Peyer's patch (tissue), 4 donors: Measurements from ENCODE around the gene CTAG1B. TPM values are rescaled to one million over a fixed set of nuclear protein-coding genes. Genes with fewer than 3 reads are reported as not detected.

Source experiments
- DNase-seq, 3 donors: peaks; one replicate each; pipeline ENCODE4 v3.0.0-alpha.2; 2017 to 2019
- H3K27ac ChIP-seq, 4 donors: fragments of 200-600 bp; sonication (generic); one replicate each; pipeline ENCODE4 v1.5.1; 2016 to 2019
- H3K27me3 ChIP-seq, 2 donors: fragments of 200-600 bp; sonication (generic); one replicate each; pipeline ENCODE4 v1.5.1; 2019
- H3K36me3 ChIP-seq, 3 donors: fragments of 200-600 bp; sonication (generic); one replicate each; pipeline ENCODE4 v1.5.1; 2016 to 2019
- H3K4me1 ChIP-seq, 4 donors: fragments of 200-600 bp; sonication (generic); one replicate each; pipeline ENCODE4 v1.5.1; 2016 to 2019
- H3K4me3 ChIP-seq, 4 donors: fragments of 200-600 bp; sonication (generic); 1 replicate in 3 of 4; 2 replicates in 1 of 4; pipeline ENCODE4 v1.5.1; 2016 to 2019; ENCODE audit warnings: mild to moderate bottlenecking in 1 of 4
- H3K9me3 ChIP-seq, 4 donors: fragments of 200-600 bp; sonication (generic); one replicate each; pipeline ENCODE4 v1.5.1; 2016 to 2019; ENCODE audit warnings: mild to moderate bottlenecking in 1 of 4
- CTCF ChIP-seq, 6 experiments: fragments of 450-650 bp in 4 of 6; fragments of 200-600 bp in 2 of 6; sonication (generic) in 1 of 6; IDR thresholded peaks; one replicate each; pipeline ENCODE4 v1.5.1; 2017 to 2019; ENCODE audit warnings: antibody characterized with exemption in 6 of 6, mild to moderate bottlenecking in 3 of 6, moderate library complexity in 1 of 6
- POLR2A ChIP-seq, 2 donors: fragments of 450-650 bp; IDR thresholded peaks; one replicate each; pipeline ENCODE4 v1.5.1; 2017; ENCODE audit warnings: antibody characterized with exemption in 2 of 2, mild to moderate bottlenecking in 2 of 2, moderate library complexity in 2 of 2
- total RNA-seq, 4 donors: library from RNA; depleted of rRNA; stranded (reverse); fragments of >200 nt; gene quantifications; one replicate each; pipeline ENCODE4 v1.1.0, GENCODE V29; 2016

Gene CTAG1B
- total RNA-seq, 4 donors from 2014 or later, result not detected

DNA sequence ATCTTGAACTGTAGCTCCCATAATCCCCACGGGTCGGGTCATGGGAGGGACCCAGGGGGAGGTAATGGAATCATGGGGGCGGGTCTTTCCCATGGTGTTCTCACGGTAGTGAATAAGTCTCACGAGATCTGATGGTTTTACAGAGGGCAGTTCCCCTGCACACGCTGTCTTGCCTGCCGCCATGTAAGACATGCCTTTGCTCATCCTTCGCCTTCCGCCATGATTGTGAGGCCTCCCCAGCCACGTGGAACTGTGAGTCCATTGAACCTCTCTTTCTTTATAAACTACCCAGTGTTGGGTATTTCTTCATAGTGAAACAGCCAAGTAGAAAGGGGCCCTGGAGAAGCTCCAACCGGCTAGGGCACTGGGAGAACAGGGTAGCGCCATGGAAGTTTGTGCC is 21.9 kb downstream of the CTAG1B start:
- Histone ChIP-seq H3K27ac (no peak overlapping the region), H3K9me3 (no peaks in the 10 kb centered on the region), H3K4me3 (no peak overlapping the region), H3K4me1 (no peaks in the 10 kb centered on the region), H3K36me3 (no peaks in the 10 kb centered on the region), H3K27me3 (no peaks in the 10 kb centered on the region)
- no peak for TF ChIP-seq CTCF (IDR thresholded peaks at IDR 0.05)
- no peak for TF ChIP-seq POLR2A (IDR thresholded peaks at IDR 0.05)
- no peak for DNase-seq

DNA sequence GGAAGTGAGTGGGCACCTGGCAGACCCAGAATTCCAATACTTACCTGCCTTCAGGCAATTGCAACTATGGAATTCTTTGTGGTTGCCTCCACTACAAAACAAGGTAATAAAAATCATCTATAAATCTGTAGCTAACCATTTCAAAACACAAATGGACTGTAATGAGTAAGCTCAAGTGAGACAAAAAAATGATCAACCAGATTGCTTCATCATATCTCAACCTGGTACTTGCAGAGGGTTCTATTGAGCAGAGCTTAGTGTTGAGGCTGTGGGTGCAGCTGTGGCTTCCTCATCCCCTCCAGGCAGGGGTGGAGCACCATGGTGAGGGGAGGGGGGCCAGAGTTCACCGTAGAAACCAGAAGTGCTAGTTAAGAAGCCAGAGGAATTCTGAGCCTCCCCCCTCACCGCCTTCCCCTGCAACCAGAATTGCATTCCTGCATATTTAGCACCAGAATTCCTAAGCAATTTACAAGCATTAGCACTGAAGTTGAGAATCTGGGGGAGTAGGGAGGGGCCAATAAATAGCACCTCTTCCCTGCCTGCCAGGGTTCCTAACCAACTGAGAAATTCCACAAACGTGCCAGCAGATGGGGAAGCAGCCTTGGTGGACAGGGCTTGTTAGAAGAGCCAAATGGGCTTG is 22.7 kb downstream of the CTAG1B start:
- DNase-seq, result no peak
- Histone ChIP-seq H3K9me3 (no peaks in the 10 kb centered on the region), H3K4me3 (no peak overlapping the region), H3K36me3 (no peaks in the 10 kb centered on the region), H3K27ac (no peak overlapping the region), H3K4me1 (no peaks in the 10 kb centered on the region), H3K27me3 (no peaks in the 10 kb centered on the region)
- TF ChIP-seq CTCF (IDR thresholded peaks at IDR 0.05) (no peak), POLR2A (IDR thresholded peaks at IDR 0.05) (no peak)

DNA sequence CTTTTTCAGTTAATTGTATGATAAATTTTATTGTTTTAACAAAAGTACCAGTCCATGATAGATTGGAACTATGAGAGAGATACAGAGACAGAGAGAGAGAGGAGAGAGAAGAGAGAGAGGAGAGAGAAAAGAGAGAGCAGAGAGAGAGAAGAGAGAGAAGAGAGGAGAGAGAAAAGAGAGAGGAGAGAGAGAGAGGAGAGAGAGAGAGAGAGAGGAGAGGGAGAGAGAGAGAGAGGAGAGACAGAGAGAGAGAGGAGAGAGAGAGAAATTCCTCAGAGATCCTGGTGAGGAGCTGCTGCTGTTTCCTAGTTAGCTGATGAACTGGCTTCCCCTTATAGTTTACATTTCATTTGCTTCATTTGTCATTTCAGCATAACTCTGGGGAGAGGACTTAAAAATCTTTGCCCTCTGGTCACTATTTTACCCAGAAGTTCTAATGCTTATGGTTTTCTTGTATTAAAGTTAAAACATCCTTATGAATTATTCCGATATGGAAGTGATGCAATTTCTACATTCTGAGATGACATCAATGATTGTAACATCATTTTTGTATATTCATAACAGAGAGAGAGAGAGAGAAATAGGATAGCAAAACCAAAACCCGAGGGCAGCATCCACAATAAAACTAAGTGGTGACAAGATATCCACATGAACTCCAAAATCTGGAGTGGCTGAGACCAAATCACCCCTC is 23.4 kb downstream of the CTAG1B start:
- no peaks in the 10 kb centered on the region for H3K4me1 ChIP-seq
- DNase-seq, result no peak
- H3K9me3 ChIP-seq, result no peaks in the 10 kb centered on the region
- no peaks in the 10 kb centered on the region for H3K36me3 ChIP-seq
- H3K27ac ChIP-seq, result no peak overlapping the region
- H3K27me3 ChIP-seq, result no peaks in the 10 kb centered on the region
- no peak overlapping the region for H3K4me3 ChIP-seq
- TF ChIP-seq CTCF (IDR thresholded peaks at IDR 0.05), result no peak
- TF ChIP-seq POLR2A (IDR thresholded peaks at IDR 0.05), result no peak

DNA sequence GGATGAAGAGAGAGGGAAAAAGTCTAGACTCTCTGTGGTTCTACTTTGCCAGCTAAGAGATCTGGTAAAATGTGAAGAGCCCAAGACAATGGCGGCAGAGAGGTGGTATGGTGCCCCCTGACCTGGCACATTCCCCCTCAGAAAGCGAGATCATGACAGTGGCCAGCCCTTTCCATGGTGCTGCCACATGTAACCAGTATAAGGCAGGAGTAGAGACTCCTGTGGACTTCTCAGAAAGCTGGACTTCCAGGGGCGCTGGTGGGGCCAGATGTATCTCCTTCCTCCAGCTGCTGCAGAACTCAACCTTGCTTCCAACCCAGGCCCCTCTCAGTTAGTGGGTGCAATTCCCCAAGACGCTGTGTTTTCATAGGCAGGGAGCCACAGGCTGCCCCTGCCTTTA is 24.6 kb downstream of the CTAG1B start:
- no peaks in the 10 kb centered on the region for H3K27me3 ChIP-seq
- H3K4me1 ChIP-seq, result no peaks in the 10 kb centered on the region
- TF ChIP-seq POLR2A (IDR thresholded peaks at IDR 0.05) (no peak), CTCF (IDR thresholded peaks at IDR 0.05) (no peak)
- no peak overlapping the region for H3K27ac ChIP-seq
- H3K9me3 ChIP-seq, result no peaks in the 10 kb centered on the region
- H3K36me3 ChIP-seq, result no peaks in the 10 kb centered on the region
- no peak for DNase-seq
- no peak overlapping the region for H3K4me3 ChIP-seq

DNA sequence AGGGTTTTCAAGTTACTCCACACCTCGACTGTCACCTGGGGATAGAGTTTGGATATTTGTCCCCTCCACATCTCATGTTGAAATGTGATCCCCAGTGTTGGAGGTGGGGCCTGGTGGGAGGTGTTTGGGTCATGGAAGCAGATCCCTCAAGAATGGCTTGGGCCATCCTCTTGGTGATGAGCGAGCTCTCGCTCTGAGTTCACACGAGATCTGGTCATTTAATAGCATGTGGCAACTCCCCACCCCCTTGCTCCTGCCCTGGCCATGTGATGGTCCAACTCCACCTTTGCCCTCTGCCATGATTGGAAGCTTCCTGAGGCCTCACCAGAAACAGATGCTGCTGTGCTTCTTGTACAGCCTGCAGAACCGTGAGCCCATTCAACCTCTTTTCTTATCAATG is 25.9 kb downstream of the CTAG1B start:
- Histone ChIP-seq H3K27ac (no peak overlapping the region), H3K36me3 (no peaks in the 10 kb centered on the region), H3K4me3 (no peak overlapping the region), H3K9me3 (no peaks in the 10 kb centered on the region), H3K4me1 (no peaks in the 10 kb centered on the region), H3K27me3 (no peaks in the 10 kb centered on the region)
- no peak for TF ChIP-seq POLR2A (IDR thresholded peaks at IDR 0.05)
- no peak for TF ChIP-seq CTCF (IDR thresholded peaks at IDR 0.05)
- no peak for DNase-seq
